Right lobe of liver (tissue), 6 donors: Measurements from ENCODE around the gene DDX1. TPM values are rescaled to one million over a fixed set of nuclear protein-coding genes. Genes with fewer than 3 reads are reported as not detected.

Experiments used
- ATAC-seq, 4 donors: fragments of 200-7000 bp; cut with Tn5 transposase; one replicate each; pipeline ENCODE4 v1.9.1; 2020; ENCODE audit warnings: mild to moderate bottlenecking in 4 of 4, moderate library complexity in 4 of 4
- DNase-seq, 3 donors: peaks; one replicate each; pipeline ENCODE4 v3.0.0-alpha.2; 2020
- H3K27ac ChIP-seq, 3 donors: fragments of 200-600 bp; one replicate each; pipeline ENCODE4 v1.8.0; 2022
- H3K27me3 ChIP-seq, 2 donors: fragments of 200-600 bp; one replicate each; pipeline ENCODE4 v1.8.0; 2022
- H3K36me3 ChIP-seq, 4 donors: fragments of 200-600 bp; sonication (generic) in 1 of 4; one replicate each; pipeline versions ENCODE4 v1.5.1 to v1.8.0; 2017 to 2022; ENCODE audit warnings: control low read depth in 1 of 4
- H3K4me1 ChIP-seq, 4 donors: fragments of 200-600 bp; sonication (generic) in 1 of 4; one replicate each; pipeline versions ENCODE4 v1.5.1 to v1.8.0; 2017 to 2022; ENCODE audit warnings: control low read depth in 1 of 4
- H3K4me3 ChIP-seq, 3 donors: fragments of 200-600 bp; one replicate each; pipeline ENCODE4 v1.8.0; 2022
- H3K9me3 ChIP-seq, 4 donors: fragments of 200-600 bp; sonication (generic) in 1 of 4; one replicate each; pipeline versions ENCODE4 v1.5.1 to v1.8.0; 2017 to 2022; ENCODE audit warnings: control low read depth in 1 of 4
- POLR2A ChIP-seq: fragments of 450-650 bp; IDR thresholded peaks from one replicate; pipeline ENCODE4 v1.6.1; 2017; ENCODE audit warnings: antibody characterized with exemption, mild to moderate bottlenecking
- WGBS: methylation state at CpG from one replicate; pipeline ENCODE4 v1.1.6; 2018; ENCODE audit warnings: low coverage, low lambda C conversion rate; ENCODE audit not compliant: insufficient coverage; ENCODE audit errors: missing lambda C conversion rate; 5-methylcytosine and 5-hydroxymethylcytosine counted together
- intact Hi-C, 2 donors: fragments of 100-400 bp; cut with DNase I; formaldehyde crosslinking; loops; one replicate each; pipeline versions ENCODE4 v1.11.2 to v1.14.1; 2022
- total RNA-seq, 6 experiments: library from RNA; depleted of rRNA in 2 of 6; stranded (reverse); fragments of >200 nt in 2 of 6; fragmentation: NEBNext Ultra II Directional in 3 of 6; extraction: Animal tissue kit (Norgen Biotek cat#: 25700) in 3 of 6; gene quantifications; one replicate each; pipeline versions ENCODE4 v1.1.0 to v1.2.4, GENCODE V29; 2016 to 2023
- TF ChIP-seq, protein P1 (sequence below), 4 donors: fragments of 200-600 bp in 3 of 4; fragments of 450-650 bp in 1 of 4; IDR thresholded peaks; one replicate each; pipeline versions ENCODE4 v1.5.1 to v1.8.0; 2016 to 2022; ENCODE audit warnings: antibody characterized with exemption in 4 of 4, mild to moderate bottlenecking in 2 of 4
- donor health status: DM: no; HTN: yes; CAD: no.
- donor health status: DM: no; HTN: no; CAD: no.
- donor health status: DM: no; HTN: no; CAD: no.
- donor health status: DM: no; HTN: yes; CAD: no.
- donor health status: DM: no; HTN: yes; CAD: no.

The DDX1 gene
- total RNA-seq, 6 experiments from 2014 or later = 29.7 to 43.5 (median 37.6) TPM

DNA sequence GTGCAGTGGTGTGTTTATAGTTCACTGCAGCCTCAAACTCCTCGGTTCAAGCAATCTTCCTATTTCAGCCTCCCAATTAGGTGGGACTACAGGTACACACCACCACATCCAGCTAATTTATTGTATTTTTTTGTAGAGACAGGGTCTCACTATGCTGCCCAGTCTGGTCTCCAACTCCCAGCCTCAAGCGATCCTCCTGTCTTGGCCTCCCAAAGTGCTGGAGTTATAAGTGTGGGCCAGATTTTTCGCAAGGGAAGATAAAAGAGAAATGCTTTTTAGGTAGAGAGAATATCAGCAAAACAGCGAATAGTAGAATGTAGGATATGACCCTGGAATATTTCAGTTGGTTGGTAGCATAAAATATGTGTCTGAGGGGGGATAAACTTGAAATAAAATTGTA is 4.3 kb downstream of the DDX1 start:
- Histone ChIP-seq H3K9me3 (no peaks in the 10 kb centered on the region), H3K27me3 (no peaks in the 10 kb centered on the region), H3K36me3 (peaks cover 0 to 59% (median 34%) of the 10 kb centered on the region in 4 donors), H3K4me3 (no peak overlapping the region), H3K4me1 (peaks cover 0 to 16% (median 0%) of the 10 kb centered on the region in 4 donors), H3K27ac (no peak overlapping the region)
- ATAC-seq (no peak), DNase-seq (no peak)
- WGBS = 96% methylated on average over 4 of the region's 4 CpGs
- no peak for TF ChIP-seq POLR2A
- TF ChIP-seq, protein P1, sequence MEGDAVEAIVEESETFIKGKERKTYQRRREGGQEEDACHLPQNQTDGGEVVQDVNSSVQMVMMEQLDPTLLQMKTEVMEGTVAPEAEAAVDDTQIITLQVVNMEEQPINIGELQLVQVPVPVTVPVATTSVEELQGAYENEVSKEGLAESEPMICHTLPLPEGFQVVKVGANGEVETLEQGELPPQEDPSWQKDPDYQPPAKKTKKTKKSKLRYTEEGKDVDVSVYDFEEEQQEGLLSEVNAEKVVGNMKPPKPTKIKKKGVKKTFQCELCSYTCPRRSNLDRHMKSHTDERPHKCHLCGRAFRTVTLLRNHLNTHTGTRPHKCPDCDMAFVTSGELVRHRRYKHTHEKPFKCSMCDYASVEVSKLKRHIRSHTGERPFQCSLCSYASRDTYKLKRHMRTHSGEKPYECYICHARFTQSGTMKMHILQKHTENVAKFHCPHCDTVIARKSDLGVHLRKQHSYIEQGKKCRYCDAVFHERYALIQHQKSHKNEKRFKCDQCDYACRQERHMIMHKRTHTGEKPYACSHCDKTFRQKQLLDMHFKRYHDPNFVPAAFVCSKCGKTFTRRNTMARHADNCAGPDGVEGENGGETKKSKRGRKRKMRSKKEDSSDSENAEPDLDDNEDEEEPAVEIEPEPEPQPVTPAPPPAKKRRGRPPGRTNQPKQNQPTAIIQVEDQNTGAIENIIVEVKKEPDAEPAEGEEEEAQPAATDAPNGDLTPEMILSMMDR (IDR thresholded peaks at IDR 0.05) = no peak
- intact Hi-C loops = no loop called here

DNA sequence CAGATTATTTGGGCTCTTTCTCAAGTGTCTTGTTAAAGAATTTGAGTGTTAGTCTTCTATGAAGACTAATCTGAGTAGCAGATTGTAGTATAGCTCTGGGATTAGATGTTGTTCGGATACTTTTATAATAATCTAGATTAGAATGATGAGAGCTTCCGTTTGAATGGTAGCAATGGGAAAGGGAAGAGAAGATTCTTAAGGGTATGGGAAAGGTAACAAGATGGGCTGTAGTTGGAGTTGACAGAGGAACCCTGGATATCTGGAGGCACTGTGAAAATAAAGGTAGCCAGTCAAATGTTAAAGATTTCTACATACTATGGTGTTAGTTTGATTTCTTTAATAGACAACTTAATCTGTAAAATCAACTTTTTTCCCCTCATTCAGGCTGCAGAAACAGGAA is 4.7 kb downstream of the DDX1 start:
- no peak for ATAC-seq
- H3K36me3 ChIP-seq = peaks cover 0 to 63% (median 36%) of the 10 kb centered on the region in 4 donors
- 97% methylated on average over 2 of the region's 2 CpGs for WGBS
- intact Hi-C loops = no loop called here
- no peak overlapping the region for H3K27ac ChIP-seq
- no peak overlapping the region for H3K4me3 ChIP-seq
- H3K4me1 ChIP-seq = peaks cover 0 to 12% (median 0%) of the 10 kb centered on the region in 4 donors
- no peak for TF ChIP-seq POLR2A
- TF ChIP-seq, protein P1 (IDR thresholded peaks at IDR 0.05) = no peak
- no peak for DNase-seq
- no peaks in the 10 kb centered on the region for H3K9me3 ChIP-seq
- no peaks in the 10 kb centered on the region for H3K27me3 ChIP-seq

DNA sequence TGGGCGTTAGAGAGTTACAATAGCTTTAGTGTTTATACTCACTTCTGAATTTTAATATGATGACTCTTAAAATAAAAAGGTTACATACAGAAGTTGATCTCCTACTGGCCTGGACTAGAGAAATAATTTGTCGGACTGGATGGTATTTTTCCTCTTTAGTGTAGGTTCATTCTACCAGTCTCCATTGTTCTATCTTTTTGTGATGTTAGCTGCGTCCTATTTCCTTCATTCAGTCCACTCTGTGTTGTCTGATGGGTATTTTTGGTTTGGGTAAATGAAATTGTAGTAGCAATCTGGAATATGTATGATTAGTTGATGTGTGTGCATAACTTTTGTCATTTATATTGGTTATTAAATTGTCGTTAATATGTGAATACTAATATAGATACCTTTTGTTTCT is 5.3 kb downstream of the DDX1 start:
- Histone ChIP-seq H3K36me3 (peaks cover 0 to 69% (median 40%) of the 10 kb centered on the region in 4 donors), H3K27ac (no peak overlapping the region), H3K27me3 (no peaks in the 10 kb centered on the region), H3K4me3 (no peak overlapping the region), H3K4me1 (peaks cover 0 to 11% (median 0%) of the 10 kb centered on the region in 4 donors), H3K9me3 (no peaks in the 10 kb centered on the region)
- no peak for TF ChIP-seq POLR2A
- TF ChIP-seq, protein P1 (IDR thresholded peaks at IDR 0.05) = no peak
- intact Hi-C loops = no loop called here
- no peak for DNase-seq
- ATAC-seq = no peak
- 86% methylated on average over 4 of the region's 4 CpGs for WGBS

DNA sequence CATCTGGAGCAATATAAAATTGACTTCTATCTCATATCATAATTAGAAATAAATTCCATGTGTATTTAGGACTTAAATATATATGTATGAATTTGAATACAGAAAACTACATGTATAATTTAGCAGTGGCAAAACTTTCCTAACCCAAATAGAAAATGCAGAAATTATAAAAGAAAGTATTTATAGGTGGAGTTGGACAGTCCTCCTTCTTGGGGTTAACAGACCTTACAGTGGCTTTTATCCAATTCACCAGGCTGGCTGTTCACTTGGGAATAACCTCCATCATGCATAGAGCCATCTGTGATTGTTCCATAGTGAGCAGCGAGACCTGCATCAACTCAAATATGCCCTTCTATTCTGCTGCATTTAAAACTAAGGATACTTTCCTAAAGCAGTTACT is 8.3 kb downstream of the DDX1 start:
- ATAC-seq = no peak

More for the DNA sequence above, 8.3 kb downstream of the DDX1 start:
- DNase-seq = no peak
- Histone ChIP-seq H3K4me3 (no peak overlapping the region), H3K27ac (no peak overlapping the region), H3K36me3 (peaks cover 0 to 99% (median 63%) of the 10 kb centered on the region in 4 donors), H3K27me3 (no peaks in the 10 kb centered on the region), H3K4me1 (no peaks in the 10 kb centered on the region), H3K9me3 (no peaks in the 10 kb centered on the region)
- WGBS = 100% methylated on average over 1 of the region's 1 CpG
- TF ChIP-seq POLR2A = no peak
- TF ChIP-seq, protein P1 (IDR thresholded peaks at IDR 0.05) = no peak
- intact Hi-C loops = no loop called here
